K562 (cell line): Measurements from ENCODE around the gene CRELD2. TPM values are rescaled to one million over a fixed set of nuclear protein-coding genes. Genes with fewer than 3 reads are reported as not detected.

Experiments used
- ATF3 ChIP-seq, 2 experiments: fragments of 450-650 bp in 1 of 2; sonication (generic) in 1 of 2; formaldehyde crosslinking in 1 of 2; IDR thresholded peaks in 1 of 2; conservative IDR thresholded peaks in 1 of 2; 2 replicates each; pipeline versions ENCODE4 v1.6.1 to v1.8.1; 2016 to 2023; ENCODE audit warnings: mild to moderate bottlenecking in 2 of 2, moderate library complexity in 2 of 2, inconsistent platforms in 1 of 2, missing genetic modification reagents in 1 of 2
- BRF1 ChIP-seq: IDR thresholded peaks from 3 replicates; pipeline ENCODE4 v1.6.1; 2011; ENCODE audit warnings: borderline replicate concordance, mild to moderate bottlenecking; ENCODE audit not compliant: insufficient read length; ENCODE audit errors: extremely low read depth
- CBX5 ChIP-seq: IDR thresholded peaks from 2 replicates; pipeline ENCODE4 v1.6.1; 2014; ENCODE audit warnings: low read depth, borderline replicate concordance
- CHD1 ChIP-seq: fragments of 200-600 bp; sonication (generic); IDR thresholded peaks from one replicate; pipeline ENCODE4 v1.6.1; 2012; ENCODE audit warnings: mild to moderate bottlenecking, moderate library complexity, low read length, inconsistent platforms
- CREB3L1 ChIP-seq: fragments of 450-650 bp; IDR thresholded peaks from 2 replicates; pipeline ENCODE4 v1.6.1; 2014; ENCODE audit warnings: low read depth, mild to moderate bottlenecking, moderate library complexity, borderline replicate concordance
- DMBX1 ChIP-seq: fragments of 250-450 bp; sonication (Bioruptor Pico); IDR thresholded peaks from 2 replicates; pipeline ENCODE4 v1.8.0; 2022; ENCODE audit warnings: inconsistent platforms, mild to moderate bottlenecking, moderate library complexity, borderline replicate concordance
- FIP1L1 ChIP-seq: fragments of 200-400 bp; formaldehyde crosslinking; IDR thresholded peaks from 2 replicates; pipeline ENCODE4 v1.6.1; 2018; ENCODE audit warnings: mild to moderate bottlenecking, low read depth, low read length; ENCODE audit not compliant: poor library complexity, severe bottlenecking
- FOXO4 ChIP-seq: fragments of 450-650 bp; formaldehyde crosslinking; IDR thresholded peaks from 2 replicates; pipeline ENCODE4 v1.4.0; 2020; ENCODE audit warnings: mild to moderate bottlenecking, moderate library complexity
- HDAC1 ChIP-seq, 2 experiments: fragments of 450-650 bp; IDR thresholded peaks; 2 replicates each; pipeline ENCODE4 v1.6.1; 2016 to 2017; ENCODE audit warnings: inconsistent platforms in 1 of 2, mild to moderate bottlenecking in 1 of 2, moderate library complexity in 1 of 2
- HES1 ChIP-seq: fragments of 450-650 bp; IDR thresholded peaks from 2 replicates; pipeline ENCODE4 v1.6.1; 2016; ENCODE audit warnings: low read depth, mild to moderate bottlenecking, moderate library complexity
- NFIC ChIP-seq: fragments of 450-650 bp; IDR thresholded peaks from 2 replicates; pipeline ENCODE4 v1.6.1; 2017; ENCODE audit warnings: mild to moderate bottlenecking, inconsistent platforms
- PHB ChIP-seq: fragments of 250-450 bp; sonication (Bioruptor Pico); IDR thresholded peaks from 2 replicates; pipeline ENCODE4 v1.5.0; 2021
- PREB ChIP-seq: sonication (generic); formaldehyde crosslinking; IDR thresholded peaks from 2 replicates; pipeline ENCODE4 v1.8.1; 2023; ENCODE audit warnings: mild to moderate bottlenecking, missing genetic modification reagents
- TAL1 ChIP-seq: fragments of 450-650 bp; IDR thresholded peaks from 2 replicates; pipeline ENCODE4 v1.6.1; 2016; ENCODE audit warnings: mild to moderate bottlenecking
- TGIF2 ChIP-seq: sonication (generic); formaldehyde crosslinking; IDR thresholded peaks from 2 replicates; pipeline ENCODE4 v1.8.1; 2022; ENCODE audit warnings: mild to moderate bottlenecking, missing genetic modification reagents, moderate library complexity
- TRIM28 ChIP-seq: fragments of 450-650 bp; IDR thresholded peaks from 2 replicates; pipeline ENCODE4 v1.6.1; 2017
- ZKSCAN1 ChIP-seq: fragments of 150-350 bp; IDR thresholded peaks from 2 replicates; pipeline ENCODE4 v1.6.1; 2016; ENCODE audit warnings: low read depth, low read length
- ZNF263 ChIP-seq: sonication (generic); formaldehyde crosslinking; IDR thresholded peaks from 2 replicates; pipeline ENCODE4 v1.8.0; 2022; ENCODE audit warnings: mild to moderate bottlenecking, missing genetic modification reagents, borderline replicate concordance
- ZNF695 ChIP-seq: fragments of 450-650 bp; formaldehyde crosslinking; IDR thresholded peaks from 2 replicates; pipeline ENCODE4 v1.4.0; 2020; ENCODE audit warnings: mild to moderate bottlenecking, moderate library complexity
- ZNF830 ChIP-seq: fragments of 250-450 bp; sonication (Bioruptor Pico); IDR thresholded peaks from 2 replicates; pipeline ENCODE4 v1.5.0; 2021; ENCODE audit warnings: mild to moderate bottlenecking
- polyA plus RNA-seq, 8 experiments: library from polyadenylated mRNA; depleted of rRNA in 4 of 8; stranded (reverse) in 5 of 8; unstranded in 3 of 8; fragments of >200 nt; fragmentation: Nextera tagmentation in 2 of 8; fragmentation: Illumina TruSeq in 1 of 8; extraction: Ambion mirVana in 2 of 8; extraction: Trizol in 1 of 8; gene quantifications; 2 replicates each; pipeline versions ENCODE4 v1.2.1 to v1.2.3, GENCODE V29; 2011 to 2014; ENCODE audit warnings: inconsistent platforms in 1 of 8, missing spikeins in 1 of 8
- total RNA-seq, 7 experiments: library from RNA; depleted of rRNA in 6 of 7; stranded (reverse); fragments of >200 nt in 6 of 7; fragmentation: Illumina TruSeq in 2 of 7; extraction: Trizol in 2 of 7; gene quantifications; 2 replicates each; pipeline versions ENCODE4 v1.2.1 to v1.2.3, GENCODE V29; 2011 to 2021; ENCODE audit warnings: low replicate concordance in 1 of 7
- TF ChIP-seq, protein P1 (sequence below): fragments of 200-800 bp; sonication (Bioruptor generic); IDR thresholded peaks from 2 replicates; pipeline ENCODE4 v1.6.1; 2017; ENCODE audit warnings: missing genetic modification characterization, missing compliant biosample characterization

Gene CRELD2
- total and polyA plus RNA-seq, 9 of the 15 experiments (the other 6 are each of a cell fraction or from before 2014, with no cell fraction given), result 0.96 to 25.3 (median 8.8) TPM

DNA sequence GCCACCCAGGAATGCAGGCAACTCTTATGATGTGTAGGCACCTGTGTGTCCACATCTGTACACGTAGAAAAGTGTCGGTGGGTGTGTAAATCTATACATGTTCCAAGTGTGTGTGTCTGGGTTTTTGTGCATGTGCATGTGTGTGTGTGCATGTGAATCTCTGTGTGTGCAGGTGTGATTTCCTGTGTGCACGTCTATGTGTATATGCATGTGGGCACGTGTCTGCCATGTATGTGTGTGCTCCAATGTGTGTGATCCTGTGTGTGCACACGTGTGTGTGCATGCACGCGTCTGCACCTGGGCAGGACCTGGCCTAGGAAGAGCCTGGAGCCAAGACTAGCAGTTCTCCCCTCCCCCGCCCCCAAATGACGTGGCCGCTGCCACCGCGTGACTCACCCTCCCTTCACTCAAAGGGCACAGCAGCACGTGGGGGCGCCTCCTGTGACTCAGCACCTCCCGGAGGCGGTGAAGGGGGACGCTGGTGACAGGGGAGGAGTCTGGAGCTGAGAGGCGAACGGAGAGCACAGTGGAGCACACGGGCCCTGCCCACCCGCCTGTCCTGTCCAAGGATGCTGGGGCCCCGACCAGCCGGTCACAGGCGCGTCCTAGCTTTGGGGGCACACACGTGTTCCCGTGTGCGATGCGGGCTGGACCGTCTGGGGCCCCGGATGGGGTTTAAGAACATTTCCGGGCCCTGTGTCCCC lies 52.2 kb downstream of the CRELD2 start (continued):
- TF ChIP-seq ZNF263 (CRISPR knock-in tag), result peak; percentile 98
- TF ChIP-seq DMBX1 (CRISPR knock-in tag), result no peak
- TF ChIP-seq CBX5, result no peak
- TF ChIP-seq FIP1L1, result peak; percentile 45
- no peak for TF ChIP-seq ZNF695 (CRISPR knock-in tag)
- no peak for TF ChIP-seq CHD1
- TF ChIP-seq, protein P1, sequence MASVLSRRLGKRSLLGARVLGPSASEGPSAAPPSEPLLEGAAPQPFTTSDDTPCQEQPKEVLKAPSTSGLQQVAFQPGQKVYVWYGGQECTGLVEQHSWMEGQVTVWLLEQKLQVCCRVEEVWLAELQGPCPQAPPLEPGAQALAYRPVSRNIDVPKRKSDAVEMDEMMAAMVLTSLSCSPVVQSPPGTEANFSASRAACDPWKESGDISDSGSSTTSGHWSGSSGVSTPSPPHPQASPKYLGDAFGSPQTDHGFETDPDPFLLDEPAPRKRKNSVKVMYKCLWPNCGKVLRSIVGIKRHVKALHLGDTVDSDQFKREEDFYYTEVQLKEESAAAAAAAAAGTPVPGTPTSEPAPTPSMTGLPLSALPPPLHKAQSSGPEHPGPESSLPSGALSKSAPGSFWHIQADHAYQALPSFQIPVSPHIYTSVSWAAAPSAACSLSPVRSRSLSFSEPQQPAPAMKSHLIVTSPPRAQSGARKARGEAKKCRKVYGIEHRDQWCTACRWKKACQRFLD (CRISPR knock-in tag), result no peak
- no peak for TF ChIP-seq TGIF2
- no peak for TF ChIP-seq ZKSCAN1
- no peak for TF ChIP-seq ZNF830 (CRISPR knock-in tag)
- no peak for TF ChIP-seq PHB (CRISPR knock-in tag)
- TF ChIP-seq HDAC1 (IDR thresholded peaks at IDR 0.05), result peak in 1 of 2 experiments; percentile 86; a peak in 2 of 4 replicates
- TF ChIP-seq CREB3L1, result peak; percentile 91
- no peak for TF ChIP-seq TRIM28
- TF ChIP-seq PREB (CRISPR knock-in tag), result no peak
- no peak for TF ChIP-seq TAL1
- TF ChIP-seq ATF3 (IDR thresholded peaks at IDR 0.05), result peak; percentile 99
- peak; percentile 96 for TF ChIP-seq ATF3 (CRISPR knock-in tag; conservative IDR thresholded peaks at IDR 0.05)
- TF ChIP-seq FOXO4, result no peak
- 0 out of 2 replicates have a peak, but pooled peaks have one; percentile 55 for TF ChIP-seq HES1
- peak; percentile 31 for TF ChIP-seq NFIC
- no peak for TF ChIP-seq BRF1
